SH-SY5Y (cell line): ENCODE data around the gene HYAL2.
A peak's percentile ranks its signal among the peaks of the same experiment; 100 is the strongest.

ENCODE experiments used
- GATA2 ChIP-seq: IDR thresholded peaks from 2 replicates; pipeline ENCODE4 v1.6.1; 2011; ENCODE audit warnings: mild to moderate bottlenecking, low read depth, low read length
- GATA3 ChIP-seq: IDR thresholded peaks from 2 replicates; pipeline ENCODE4 v1.6.1; 2011; ENCODE audit warnings: low read depth, mild to moderate bottlenecking, low read length, moderate library complexity

The HYAL2 gene

GRCh38 chr3:50355829-50356552 is 33.4 kb upstream of the HYAL2 start:
- TF ChIP-seq GATA3: no peak

- TF ChIP-seq GATA2 (no peak), GATA3 (no peak)
Measured at GRCh38 chr3:50354850-50355249, 32.3 kb upstream of the HYAL2 start.

- TF ChIP-seq GATA2 (peak; percentile 72; the same call in 1 of the 2 replicates), GATA3 (no peak)
Measured at GRCh38 chr3:50354186-50354764, 31.7 kb upstream of the HYAL2 start.

- TF ChIP-seq GATA3 (no peak), GATA2 (no peak)
Measured at GRCh38 chr3:50353245-50354004, 30.9 kb upstream of the HYAL2 start.

- no peak for TF ChIP-seq GATA2
Measured at GRCh38 chr3:50352781-50353180, 30.2 kb upstream of the HYAL2 start.

- TF ChIP-seq GATA3: no peak
- no peak for TF ChIP-seq GATA2
Measured at GRCh38 chr3:50351323-50351697, 28.8 kb upstream of the HYAL2 start.

- TF ChIP-seq GATA2 (no peak), GATA3 (no peak)
Measured at GRCh38 chr3:50350527-50351322, 28.2 kb upstream of the HYAL2 start, which contains the start of the genes CYB561D2 and NPRL2. TSS of gene CYB561D2 (plus strand) at chr3:50350862. CDS start at chr3:50351434, 572 bp downstream. TSS of gene NPRL2 (minus strand) at chr3:50350775. CDS start at chr3:50350652, 123 bp downstream.

- no peak for TF ChIP-seq GATA3
- TF ChIP-seq GATA2: no peak
Measured at GRCh38 chr3:50350213-50350526, 27.6 kb upstream of the HYAL2 start.

GRCh38 chr3:50347187-50347813 is 24.8 kb upstream of the HYAL2 start:
- TF ChIP-seq GATA3: no peak
- no peak for TF ChIP-seq GATA2

- TF ChIP-seq GATA3 (no peak), GATA2 (no peak)
Measured at GRCh38 chr3:50345586-50346234, 23.2 kb upstream of the HYAL2 start, which contains the start of gene ZMYND10. TSS of gene ZMYND10 (minus strand) at chr3:50345732. CDS start at chr3:50345579, 153 bp downstream.

GRCh38 chr3:50345008-50345407 is 22.5 kb upstream of the HYAL2 start:
- TF ChIP-seq GATA3 (no peak), GATA2 (no peak)

- no peak for TF ChIP-seq GATA2
- TF ChIP-seq GATA3: no peak
Measured at GRCh38 chr3:50342813-50343633, 20.5 kb upstream of the HYAL2 start.
